ENCODE data around the gene C10orf71.

The C10orf71 gene

GRCh38 chr10:49279015-49279880 is 19.7 kb upstream of the C10orf71 start:
- CTCF ChIA-PET: no interaction called here
- DNase-seq: no peak
- no peaks in the 10 kb centered on the region for H3K4me1 Mint-ChIP-seq

GRCh38 chr10:49280001-49280408 is 19.0 kb upstream of the C10orf71 start:
- CTCF ChIA-PET: no interaction called here
- Mint-ChIP-seq H3K27me3 (peaks cover 44% of the 10 kb centered on the region), H3K27ac (no peak overlapping the region), H3K4me1 (no peaks in the 10 kb centered on the region), H3K4me3 (no peak overlapping the region), H3K9me3 (no peaks in the 10 kb centered on the region), H3K36me3 (no peaks in the 10 kb centered on the region)
- DNase-seq: no peak

More at GRCh38 chr10:49279015-49279880, 19.7 kb upstream of the C10orf71 start:
- no peak overlapping the region for H3K4me3 Mint-ChIP-seq
- H3K36me3 Mint-ChIP-seq: no peaks in the 10 kb centered on the region
- H3K27me3 Mint-ChIP-seq: peaks cover 46% of the 10 kb centered on the region
- H3K9me3 Mint-ChIP-seq: no peaks in the 10 kb centered on the region
- no peak overlapping the region for H3K27ac Mint-ChIP-seq

- H3K4me1 Mint-ChIP-seq: no peaks in the 10 kb centered on the region
- CTCF ChIA-PET: no interaction called here
Observed at GRCh38 chr10:49281461-49281860, 17.5 kb upstream of the C10orf71 start.

GRCh38 chr10:49282306-49282705 is 16.7 kb upstream of the C10orf71 start:
- H3K36me3 Mint-ChIP-seq: no peaks in the 10 kb centered on the region
- CTCF ChIA-PET: interaction anchor here (0.9 kb wide), 1 partner anchor 125 kb away, joined by 3 read pairs; no protein-coding TSS in a partner anchor
- no peak for DNase-seq
- H3K9me3 Mint-ChIP-seq: no peaks in the 10 kb centered on the region
- no peak overlapping the region for H3K4me3 Mint-ChIP-seq
- H3K4me1 Mint-ChIP-seq: no peaks in the 10 kb centered on the region
- peaks cover 42% of the 10 kb centered on the region for H3K27me3 Mint-ChIP-seq
- no peak overlapping the region for H3K27ac Mint-ChIP-seq

More at GRCh38 chr10:49281461-49281860, 17.5 kb upstream of the C10orf71 start:
- H3K27me3 Mint-ChIP-seq: peaks cover 38% of the 10 kb centered on the region
- H3K4me3 Mint-ChIP-seq: no peak overlapping the region
- no peak overlapping the region for H3K27ac Mint-ChIP-seq
- no peaks in the 10 kb centered on the region for H3K9me3 Mint-ChIP-seq
- DNase-seq: no peak
- H3K36me3 Mint-ChIP-seq: no peaks in the 10 kb centered on the region

GRCh38 chr10:49282879-49283341 is 16.1 kb upstream of the C10orf71 start:
- peaks cover 38% of the 10 kb centered on the region for H3K27me3 Mint-ChIP-seq
- H3K9me3 Mint-ChIP-seq: no peaks in the 10 kb centered on the region
- H3K4me1 Mint-ChIP-seq: no peaks in the 10 kb centered on the region
- CTCF ChIA-PET: interaction anchor here (0.9 kb wide), 1 partner anchor 125 kb away, joined by 3 read pairs; no protein-coding TSS in a partner anchor
- no peak overlapping the region for H3K27ac Mint-ChIP-seq
- H3K4me3 Mint-ChIP-seq: no peak overlapping the region
- H3K36me3 Mint-ChIP-seq: no peaks in the 10 kb centered on the region
- no peak for DNase-seq

GRCh38 chr10:49283491-49283890 is 15.5 kb upstream of the C10orf71 start:
- Mint-ChIP-seq H3K4me3 (no peak overlapping the region), H3K36me3 (no peaks in the 10 kb centered on the region), H3K27me3 (peaks cover 39% of the 10 kb centered on the region), H3K27ac (no peak overlapping the region), H3K4me1 (no peaks in the 10 kb centered on the region), H3K9me3 (no peaks in the 10 kb centered on the region)
- CTCF ChIA-PET: interaction anchor here (0.9 kb wide), 1 partner anchor 124 kb away, joined by 3 read pairs; no protein-coding TSS in a partner anchor
- no peak for DNase-seq

GRCh38 chr10:49284356-49284755 is 14.6 kb upstream of the C10orf71 start:
- no peak overlapping the region for H3K27ac Mint-ChIP-seq
- CTCF ChIA-PET: no interaction called here
- H3K9me3 Mint-ChIP-seq: no peaks in the 10 kb centered on the region
- H3K27me3 Mint-ChIP-seq: peaks cover 35% of the 10 kb centered on the region
- H3K4me1 Mint-ChIP-seq: no peaks in the 10 kb centered on the region
- no peak overlapping the region for H3K4me3 Mint-ChIP-seq
- H3K36me3 Mint-ChIP-seq: no peaks in the 10 kb centered on the region
- DNase-seq: no peak

GRCh38 chr10:49285232-49285631 is 13.7 kb upstream of the C10orf71 start:
- H3K36me3 Mint-ChIP-seq: no peaks in the 10 kb centered on the region
- no peak overlapping the region for H3K4me3 Mint-ChIP-seq
- CTCF ChIA-PET: no interaction called here
- no peaks in the 10 kb centered on the region for H3K4me1 Mint-ChIP-seq
- H3K9me3 Mint-ChIP-seq: no peaks in the 10 kb centered on the region
- no peak for DNase-seq
- peaks cover 26% of the 10 kb centered on the region for H3K27me3 Mint-ChIP-seq
- H3K27ac Mint-ChIP-seq: no peak overlapping the region

GRCh38 chr10:49286686-49287085 is 12.3 kb upstream of the C10orf71 start:
- no peak for DNase-seq

GRCh38 chr10:49287689-49288340 is 11.2 kb upstream of the C10orf71 start:
- H3K4me3 Mint-ChIP-seq: no peak overlapping the region
- no peak overlapping the region for H3K27ac Mint-ChIP-seq
- CTCF ChIA-PET: interaction anchor here (1.0 kb wide), 1 partner anchor 306 kb away, joined by 3 read pairs; no protein-coding TSS in a partner anchor
- H3K4me1 Mint-ChIP-seq: no peaks in the 10 kb centered on the region
- no peak for DNase-seq
- no peaks in the 10 kb centered on the region for H3K36me3 Mint-ChIP-seq
- peaks cover 32% of the 10 kb centered on the region for H3K27me3 Mint-ChIP-seq
- H3K9me3 Mint-ChIP-seq: no peaks in the 10 kb centered on the region

More at GRCh38 chr10:49286686-49287085, 12.3 kb upstream of the C10orf71 start:
- Mint-ChIP-seq H3K9me3 (no peaks in the 10 kb centered on the region), H3K27me3 (peaks cover 20% of the 10 kb centered on the region), H3K4me1 (no peaks in the 10 kb centered on the region), H3K4me3 (no peak overlapping the region), H3K27ac (no peak overlapping the region), H3K36me3 (no peaks in the 10 kb centered on the region)
- CTCF ChIA-PET: no interaction called here

GRCh38 chr10:49288341-49289065 is 10.5 kb upstream of the C10orf71 start:
- H3K4me1 Mint-ChIP-seq: no peaks in the 10 kb centered on the region
- peaks cover 34% of the 10 kb centered on the region for H3K27me3 Mint-ChIP-seq
- H3K4me3 Mint-ChIP-seq: no peak overlapping the region
- DNase-seq: no peak
- no peak overlapping the region for H3K27ac Mint-ChIP-seq
- CTCF ChIA-PET: interaction anchor here (1.0 kb wide), 1 partner anchor 306 kb away, joined by 3 read pairs; no protein-coding TSS in a partner anchor
- no peaks in the 10 kb centered on the region for H3K9me3 Mint-ChIP-seq
- no peaks in the 10 kb centered on the region for H3K36me3 Mint-ChIP-seq

- Mint-ChIP-seq H3K27me3 (peaks cover 30% of the 10 kb centered on the region), H3K9me3 (no peaks in the 10 kb centered on the region), H3K27ac (no peak overlapping the region), H3K4me1 (no peaks in the 10 kb centered on the region), H3K4me3 (no peak overlapping the region), H3K36me3 (no peaks in the 10 kb centered on the region)
- CTCF ChIA-PET: no interaction called here
- no peak for DNase-seq
Observed at GRCh38 chr10:49289480-49289879, 9.5 kb upstream of the C10orf71 start.

- no peaks in the 10 kb centered on the region for H3K9me3 Mint-ChIP-seq
- no peak overlapping the region for H3K4me3 Mint-ChIP-seq
- no peaks in the 10 kb centered on the region for H3K36me3 Mint-ChIP-seq
- no peak overlapping the region for H3K27ac Mint-ChIP-seq
- no peaks in the 10 kb centered on the region for H3K4me1 Mint-ChIP-seq
- DNase-seq: no peak
- peaks cover 30% of the 10 kb centered on the region for H3K27me3 Mint-ChIP-seq
- CTCF ChIA-PET: no interaction called here
Observed at GRCh38 chr10:49290131-49290530, 8.8 kb upstream of the C10orf71 start.

GRCh38 chr10:49290607-49291006 is 8.4 kb upstream of the C10orf71 start:
- CTCF ChIA-PET: no interaction called here
- H3K4me1 Mint-ChIP-seq: peaks cover under 1% of the 10 kb centered on the region
- no peak overlapping the region for H3K27ac Mint-ChIP-seq
- no peak overlapping the region for H3K4me3 Mint-ChIP-seq
- H3K27me3 Mint-ChIP-seq: peaks cover 30% of the 10 kb centered on the region
- no peak for DNase-seq
- no peaks in the 10 kb centered on the region for H3K9me3 Mint-ChIP-seq
- H3K36me3 Mint-ChIP-seq: no peaks in the 10 kb centered on the region
